Peyer's patch (tissue), 4 donors: ENCODE data around the gene GNAI3. TPM values are rescaled to one million over a fixed set of nuclear protein-coding genes. Genes with fewer than 3 reads are reported as not detected.

Source experiments
- DNase-seq, 3 donors: peaks; one replicate each; pipeline ENCODE4 v3.0.0-alpha.2; 2017 to 2019
- H3K27ac ChIP-seq, 4 donors: fragments of 200-600 bp; sonication (generic); one replicate each; pipeline ENCODE4 v1.5.1; 2016 to 2019
- H3K27me3 ChIP-seq, 2 donors: fragments of 200-600 bp; sonication (generic); one replicate each; pipeline ENCODE4 v1.5.1; 2019
- H3K36me3 ChIP-seq, 3 donors: fragments of 200-600 bp; sonication (generic); one replicate each; pipeline ENCODE4 v1.5.1; 2016 to 2019
- H3K4me1 ChIP-seq, 4 donors: fragments of 200-600 bp; sonication (generic); one replicate each; pipeline ENCODE4 v1.5.1; 2016 to 2019
- H3K4me3 ChIP-seq, 4 donors: fragments of 200-600 bp; sonication (generic); 1 replicate in 3 of 4; 2 replicates in 1 of 4; pipeline ENCODE4 v1.5.1; 2016 to 2019; ENCODE audit warnings: mild to moderate bottlenecking in 1 of 4
- H3K9me3 ChIP-seq, 4 donors: fragments of 200-600 bp; sonication (generic); one replicate each; pipeline ENCODE4 v1.5.1; 2016 to 2019; ENCODE audit warnings: mild to moderate bottlenecking in 1 of 4
- POLR2A ChIP-seq, 2 donors: fragments of 450-650 bp; IDR thresholded peaks; one replicate each; pipeline ENCODE4 v1.5.1; 2017; ENCODE audit warnings: antibody characterized with exemption in 2 of 2, mild to moderate bottlenecking in 2 of 2, moderate library complexity in 2 of 2
- total RNA-seq, 4 donors: library from RNA; depleted of rRNA; stranded (reverse); fragments of >200 nt; gene quantifications; one replicate each; pipeline ENCODE4 v1.1.0, GENCODE V29; 2016
- TF ChIP-seq, protein P1 (sequence below), 6 experiments: fragments of 450-650 bp in 4 of 6; fragments of 200-600 bp in 2 of 6; sonication (generic) in 1 of 6; IDR thresholded peaks; one replicate each; pipeline ENCODE4 v1.5.1; 2017 to 2019; ENCODE audit warnings: antibody characterized with exemption in 6 of 6, mild to moderate bottlenecking in 3 of 6, moderate library complexity in 1 of 6

Gene GNAI3
- total RNA-seq, 4 donors from 2014 or later: 4.1 to 6.8 (median 5.8) TPM

DNA sequence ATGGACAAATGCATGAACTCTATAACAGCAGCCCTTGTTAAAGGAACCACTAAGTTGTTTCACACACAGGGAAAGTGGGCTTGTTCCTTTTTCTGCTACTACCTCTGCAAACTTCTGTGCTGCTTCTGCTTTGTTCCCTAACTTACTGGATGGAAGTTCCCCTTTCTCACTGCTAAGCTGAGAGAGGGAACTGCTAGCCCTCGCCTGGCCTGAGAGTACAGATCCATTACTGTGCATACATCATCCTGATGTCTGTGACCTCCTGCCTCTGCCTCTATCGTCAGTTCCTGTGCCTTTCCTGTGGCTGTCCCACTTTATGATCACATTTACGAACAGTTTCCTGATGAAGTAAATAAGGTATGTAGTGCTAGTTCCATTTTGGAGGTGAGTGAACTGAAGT, 67.5 kb downstream of the GNAI3 start:
- H3K27me3 ChIP-seq: no peaks in the 10 kb centered on the region
- DNase-seq: peak in 2 of 3 donors; percentile 41 to 56
- no peaks in the 10 kb centered on the region for H3K9me3 ChIP-seq
- peak overlapping the region in 3 of 4 donors; percentile 23 to 46 (median 31) for H3K27ac ChIP-seq
- TF ChIP-seq, protein P1, sequence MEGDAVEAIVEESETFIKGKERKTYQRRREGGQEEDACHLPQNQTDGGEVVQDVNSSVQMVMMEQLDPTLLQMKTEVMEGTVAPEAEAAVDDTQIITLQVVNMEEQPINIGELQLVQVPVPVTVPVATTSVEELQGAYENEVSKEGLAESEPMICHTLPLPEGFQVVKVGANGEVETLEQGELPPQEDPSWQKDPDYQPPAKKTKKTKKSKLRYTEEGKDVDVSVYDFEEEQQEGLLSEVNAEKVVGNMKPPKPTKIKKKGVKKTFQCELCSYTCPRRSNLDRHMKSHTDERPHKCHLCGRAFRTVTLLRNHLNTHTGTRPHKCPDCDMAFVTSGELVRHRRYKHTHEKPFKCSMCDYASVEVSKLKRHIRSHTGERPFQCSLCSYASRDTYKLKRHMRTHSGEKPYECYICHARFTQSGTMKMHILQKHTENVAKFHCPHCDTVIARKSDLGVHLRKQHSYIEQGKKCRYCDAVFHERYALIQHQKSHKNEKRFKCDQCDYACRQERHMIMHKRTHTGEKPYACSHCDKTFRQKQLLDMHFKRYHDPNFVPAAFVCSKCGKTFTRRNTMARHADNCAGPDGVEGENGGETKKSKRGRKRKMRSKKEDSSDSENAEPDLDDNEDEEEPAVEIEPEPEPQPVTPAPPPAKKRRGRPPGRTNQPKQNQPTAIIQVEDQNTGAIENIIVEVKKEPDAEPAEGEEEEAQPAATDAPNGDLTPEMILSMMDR (IDR thresholded peaks at IDR 0.05): no peak
- TF ChIP-seq POLR2A (IDR thresholded peaks at IDR 0.05): no peak
- no peaks in the 10 kb centered on the region for H3K36me3 ChIP-seq
- peaks cover 0 to 21% (median 2%) of the 10 kb centered on the region in 4 donors for H3K4me1 ChIP-seq
- H3K4me3 ChIP-seq: no peak overlapping the region

DNA sequence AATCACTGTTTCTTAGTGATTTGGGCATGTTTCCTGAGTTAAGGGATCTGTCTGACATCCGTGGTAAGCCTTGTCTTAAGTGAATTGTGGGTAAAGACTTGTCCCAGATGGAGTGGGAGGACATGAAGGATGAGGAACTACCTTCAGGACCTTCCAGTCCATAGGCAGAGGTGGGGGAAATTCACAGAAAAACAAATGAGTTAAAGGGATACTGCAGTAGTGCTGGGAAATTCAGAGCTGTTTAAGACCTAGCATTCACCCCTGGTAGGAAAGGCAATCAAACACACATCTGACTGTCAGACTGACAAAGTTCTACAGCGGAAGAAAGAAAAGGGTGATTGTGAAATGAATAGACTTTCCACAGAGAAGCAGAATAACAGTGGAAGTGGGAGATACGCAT, 68.0 kb downstream of the GNAI3 start:
- H3K9me3 ChIP-seq: no peaks in the 10 kb centered on the region
- H3K36me3 ChIP-seq: no peaks in the 10 kb centered on the region
- TF ChIP-seq, protein P1 (IDR thresholded peaks at IDR 0.05): no peak
- TF ChIP-seq POLR2A (IDR thresholded peaks at IDR 0.05): no peak
- H3K27ac ChIP-seq: peak overlapping the region in 3 of 4 donors; percentile 23 to 47 (median 46)
- peaks cover 0 to 26% (median 2%) of the 10 kb centered on the region in 4 donors for H3K4me1 ChIP-seq
- H3K27me3 ChIP-seq: no peaks in the 10 kb centered on the region
- DNase-seq: no peak
- no peak overlapping the region for H3K4me3 ChIP-seq

DNA sequence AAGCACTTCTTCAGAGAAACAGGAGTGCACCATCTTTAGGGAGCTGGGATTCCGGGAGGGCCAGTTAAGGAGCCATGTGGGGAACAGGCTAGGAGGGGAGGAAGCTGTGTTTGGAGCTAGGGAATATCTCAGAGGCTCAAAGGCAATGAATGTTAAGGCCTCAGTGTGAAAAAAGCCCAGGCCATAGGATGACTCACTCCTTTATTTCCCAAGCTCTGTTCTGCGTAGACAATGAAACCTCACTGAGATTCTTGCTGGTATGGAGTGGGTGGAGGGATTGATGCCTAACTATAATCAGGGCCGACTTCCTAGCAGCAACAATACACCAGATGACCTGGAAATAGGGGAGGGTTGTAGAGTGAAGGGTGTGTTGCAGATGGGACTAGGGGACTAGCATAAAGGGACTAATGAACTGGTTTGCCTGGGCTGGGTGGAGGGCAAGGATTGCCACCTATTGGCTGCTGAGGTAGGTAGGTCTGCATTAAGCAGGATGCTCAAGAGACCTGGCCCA, 68.9 kb downstream of the GNAI3 start:
- H3K27ac ChIP-seq: peak overlapping the region in 3 of 4 donors; percentile 7 to 47 (median 46)
- no peak overlapping the region for H3K4me3 ChIP-seq
- TF ChIP-seq, protein P1 (IDR thresholded peaks at IDR 0.05): no peak
- no peak for TF ChIP-seq POLR2A (IDR thresholded peaks at IDR 0.05)
- peaks cover 0 to 35% (median 2%) of the 10 kb centered on the region in 4 donors for H3K4me1 ChIP-seq
- no peaks in the 10 kb centered on the region for H3K9me3 ChIP-seq
- DNase-seq: no peak
- H3K36me3 ChIP-seq: no peaks in the 10 kb centered on the region
- no peaks in the 10 kb centered on the region for H3K27me3 ChIP-seq

DNA sequence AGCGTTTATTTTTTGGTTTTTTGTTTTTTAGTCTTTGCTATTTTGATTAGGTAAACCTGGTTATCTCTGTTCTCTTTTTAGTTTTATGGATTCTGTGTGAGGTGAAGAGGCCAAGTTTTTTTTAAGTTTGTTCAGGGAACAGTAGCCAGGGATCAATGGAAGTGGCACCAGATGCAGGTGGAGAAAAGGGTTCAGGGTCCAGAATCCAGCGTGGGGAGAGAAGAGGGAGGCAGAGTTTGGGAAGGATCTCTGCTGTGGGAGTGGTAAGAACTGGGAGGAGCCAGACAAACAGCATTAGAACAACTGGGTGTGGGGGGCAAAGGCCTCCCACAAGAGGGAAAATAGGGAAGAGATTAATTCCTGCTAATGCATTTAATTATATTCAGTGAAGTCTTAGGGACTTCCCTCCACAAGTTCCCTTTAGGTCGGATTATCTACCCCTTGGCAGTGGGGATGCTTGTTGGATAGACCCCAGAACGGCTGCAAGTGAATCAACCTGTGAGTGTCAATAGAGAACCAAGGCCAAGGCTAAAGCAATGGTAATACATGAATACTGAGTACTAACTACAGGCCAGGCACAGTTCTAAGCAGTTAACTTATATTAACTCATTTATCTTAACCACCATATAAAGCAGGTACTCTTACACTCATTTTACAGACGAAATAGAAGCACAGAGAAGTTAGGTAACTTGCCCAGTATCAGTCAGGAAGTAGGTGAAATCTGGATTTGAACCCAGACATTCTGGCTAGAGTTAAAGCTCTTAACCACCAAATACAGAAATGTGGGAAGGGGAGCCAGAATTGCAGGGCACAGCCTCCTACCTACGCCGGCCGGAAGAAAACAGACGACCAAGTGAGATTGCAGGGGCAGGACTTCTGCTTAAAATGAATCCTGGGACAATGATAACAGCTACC, 70.5 kb downstream of the GNAI3 start:
- Histone ChIP-seq H3K4me1 (peaks cover 0 to 49% (median 10%) of the 10 kb centered on the region in 4 donors), H3K36me3 (no peaks in the 10 kb centered on the region), H3K9me3 (no peaks in the 10 kb centered on the region), H3K4me3 (peak overlapping the region; percentile 50 to 79 (median 66)), H3K27me3 (no peaks in the 10 kb centered on the region), H3K27ac (peak overlapping the region; percentile 73 to 83 (median 80))
- peak in 1 of 3 donors; percentile 61 for DNase-seq
- TF ChIP-seq, protein P1 (IDR thresholded peaks at IDR 0.05): no peak
- no peak for TF ChIP-seq POLR2A (IDR thresholded peaks at IDR 0.05)

DNA sequence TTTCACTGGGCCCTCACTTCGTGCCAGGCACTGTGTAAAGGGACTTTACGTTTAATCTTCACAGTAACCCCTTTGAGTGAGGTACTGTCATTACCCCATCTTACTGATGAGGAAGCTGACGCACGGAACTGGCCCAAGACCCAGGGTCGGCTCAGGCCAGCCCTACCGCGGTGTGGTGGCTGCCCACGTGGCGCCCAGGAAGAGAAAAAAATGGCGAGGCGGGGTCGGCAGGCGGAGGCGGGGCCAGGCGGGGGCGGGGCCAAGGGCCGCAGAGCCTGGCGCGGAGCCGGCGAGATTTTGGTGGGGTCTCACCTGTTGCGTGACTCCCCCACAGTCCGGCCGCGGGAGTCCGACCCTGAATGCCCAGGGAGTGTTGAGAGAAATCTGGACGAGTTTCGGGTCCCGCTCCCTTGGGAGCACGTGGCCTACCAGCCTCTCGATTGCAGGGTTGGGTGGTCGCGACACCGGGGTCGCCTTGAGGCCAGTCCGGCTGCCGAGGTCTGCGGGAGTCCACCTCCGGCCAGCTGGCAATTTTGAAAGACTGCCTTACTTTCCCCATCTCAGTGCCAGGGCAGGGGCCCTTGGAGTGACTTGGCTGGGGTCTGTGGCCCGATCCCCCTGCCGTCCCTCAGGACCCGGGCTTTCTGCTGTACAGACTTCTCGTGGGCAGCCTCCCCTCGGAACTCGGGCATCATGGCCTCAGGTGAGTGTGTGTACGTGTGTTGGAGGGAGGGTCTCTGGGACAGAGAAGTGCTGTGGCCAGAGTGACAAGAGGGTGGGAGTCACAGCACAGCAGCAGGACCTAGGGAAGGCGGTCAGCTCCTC, 71.4 kb downstream of the GNAI3 start, which contains the start of the genes AMPD2 and GNAT2:
AMPD2 (plus strand) TSS at position 262 of the 825 bp plus-strand sequence. CDS start 1,339 bp downstream, outside the sequence.
GNAT2 (minus strand) TSS at position 41 of the 825 bp plus-strand sequence. CDS start 6,746 bp downstream, outside the sequence.
- H3K9me3 ChIP-seq: no peaks in the 10 kb centered on the region
- H3K4me1 ChIP-seq: peaks cover 0 to 58% (median 17%) of the 10 kb centered on the region in 4 donors
- TF ChIP-seq, protein P1 (IDR thresholded peaks at IDR 0.05): no peak
- TF ChIP-seq POLR2A (IDR thresholded peaks at IDR 0.05): no peak
- peak within 1 kb of the TSS; percentile 73 to 83 (median 80) for H3K27ac ChIP-seq
- no peaks in the 10 kb centered on the region for H3K27me3 ChIP-seq
- DNase-seq: peak; percentile 79 to 88 (median 82)
- no peaks in the 10 kb centered on the region for H3K36me3 ChIP-seq
- H3K4me3 ChIP-seq: peak within 1 kb of the TSS; percentile 50 to 79 (median 66)
